ELR (cell line): ENCODE data around the gene ITIH6.
"Not testable (repeated sequence)": the region's sequence is repeated elsewhere in the genome, so short reads cannot be mapped to it uniquely, and the experiment has no call there.

Experiments used
- DNase-seq: peaks from one replicate; pipeline ENCODE4 v3.0.0-alpha.2; 2015; ENCODE audit warnings: low read depth

The ITIH6 gene, protein sequence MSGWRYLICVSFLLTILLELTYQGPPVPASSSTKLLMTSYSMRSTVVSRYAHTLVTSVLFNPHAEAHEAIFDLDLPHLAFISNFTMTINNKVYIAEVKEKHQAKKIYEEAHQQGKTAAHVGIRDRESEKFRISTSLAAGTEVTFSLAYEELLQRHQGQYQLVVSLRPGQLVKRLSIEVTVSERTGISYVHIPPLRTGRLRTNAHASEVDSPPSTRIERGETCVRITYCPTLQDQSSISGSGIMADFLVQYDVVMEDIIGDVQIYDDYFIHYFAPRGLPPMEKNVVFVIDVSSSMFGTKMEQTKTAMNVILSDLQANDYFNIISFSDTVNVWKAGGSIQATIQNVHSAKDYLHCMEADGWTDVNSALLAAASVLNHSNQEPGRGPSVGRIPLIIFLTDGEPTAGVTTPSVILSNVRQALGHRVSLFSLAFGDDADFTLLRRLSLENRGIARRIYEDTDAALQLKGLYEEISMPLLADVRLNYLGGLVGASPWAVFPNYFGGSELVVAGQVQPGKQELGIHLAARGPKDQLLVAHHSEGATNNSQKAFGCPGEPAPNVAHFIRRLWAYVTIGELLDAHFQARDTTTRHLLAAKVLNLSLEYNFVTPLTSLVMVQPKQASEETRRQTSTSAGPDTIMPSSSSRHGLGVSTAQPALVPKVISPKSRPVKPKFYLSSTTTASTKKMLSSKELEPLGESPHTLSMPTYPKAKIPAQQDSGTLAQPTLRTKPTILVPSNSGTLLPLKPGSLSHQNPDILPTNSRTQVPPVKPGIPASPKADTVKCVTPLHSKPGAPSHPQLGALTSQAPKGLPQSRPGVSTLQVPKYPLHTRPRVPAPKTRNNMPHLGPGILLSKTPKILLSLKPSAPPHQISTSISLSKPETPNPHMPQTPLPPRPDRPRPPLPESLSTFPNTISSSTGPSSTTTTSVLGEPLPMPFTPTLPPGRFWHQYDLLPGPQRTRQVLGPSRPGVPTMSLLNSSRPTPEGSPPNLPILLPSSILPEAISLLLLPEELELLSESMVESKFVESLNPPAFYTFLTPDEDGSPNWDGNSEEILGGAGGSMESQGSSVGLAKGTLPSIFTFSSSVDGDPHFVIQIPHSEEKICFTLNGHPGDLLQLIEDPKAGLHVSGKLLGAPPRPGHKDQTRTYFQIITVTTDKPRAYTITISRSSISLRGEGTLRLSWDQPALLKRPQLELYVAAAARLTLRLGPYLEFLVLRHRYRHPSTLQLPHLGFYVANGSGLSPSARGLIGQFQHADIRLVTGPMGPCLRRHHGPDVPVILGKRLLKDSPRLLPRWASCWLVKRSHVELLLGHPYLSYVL

DNA sequence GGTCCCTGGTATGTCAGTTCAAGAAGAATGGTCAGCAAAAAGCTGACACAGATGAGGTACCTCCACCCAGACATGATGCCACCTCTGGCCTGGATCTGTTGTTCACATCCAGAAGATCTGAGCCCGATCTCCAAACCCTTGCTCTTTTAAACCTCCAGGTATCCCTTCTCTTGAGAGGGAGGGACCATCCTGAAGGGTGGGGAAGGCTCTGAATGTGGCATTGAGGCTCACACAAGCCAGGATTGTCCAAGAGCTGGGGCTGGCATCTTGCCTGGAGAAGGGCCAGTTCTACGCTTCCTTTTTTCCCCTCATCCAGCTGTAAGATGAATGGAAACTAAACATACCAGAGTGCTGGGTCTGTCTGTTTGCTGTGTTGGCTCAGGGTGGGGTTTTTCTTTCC lies at the start of gene ITIH6:
ITIH6 (minus strand) TSS at position 119 of the 400 bp plus-strand sequence; CDS start at position 74, 45 bp downstream.
- DNase-seq = no peak

DNA sequence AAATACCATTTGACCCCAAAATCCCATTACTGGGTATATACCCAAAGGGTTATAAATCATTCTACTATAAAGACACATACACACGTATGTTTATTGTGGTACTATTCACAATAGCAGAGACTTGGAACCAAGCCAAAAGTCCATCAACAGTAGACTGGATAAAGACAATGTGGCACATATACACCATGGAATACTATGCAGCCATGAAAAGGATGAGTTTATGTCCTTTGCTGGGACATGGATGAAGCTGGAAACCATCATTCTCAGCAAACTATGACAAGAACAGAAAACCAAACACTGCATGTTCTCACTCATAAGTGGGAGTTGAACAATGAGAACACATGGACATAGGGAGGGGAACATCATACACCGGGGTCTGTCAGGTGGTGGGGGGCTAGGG lies 49.6 kb upstream of the ITIH6 start:
- not testable (repeated sequence) for DNase-seq

DNA sequence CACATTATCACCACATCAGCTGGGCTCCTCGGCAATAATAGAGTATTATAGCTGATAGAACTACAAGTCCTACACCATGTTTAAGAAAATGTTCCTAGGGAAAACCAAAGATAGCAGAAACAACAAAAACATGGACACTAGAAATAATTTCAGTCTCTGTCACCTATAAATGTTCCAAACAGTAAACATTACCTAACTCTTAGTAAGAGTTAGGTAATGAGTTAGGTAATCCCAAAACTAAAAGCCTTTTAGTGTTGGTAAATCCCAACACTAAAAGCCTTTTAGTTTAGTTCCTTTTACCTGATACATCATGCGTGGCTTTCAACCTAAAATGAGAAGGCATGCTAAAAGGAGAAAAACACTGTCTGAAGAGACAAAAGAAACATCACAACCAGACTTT lies 45.0 kb upstream of the ITIH6 start:
- DNase-seq = no peak

DNA sequence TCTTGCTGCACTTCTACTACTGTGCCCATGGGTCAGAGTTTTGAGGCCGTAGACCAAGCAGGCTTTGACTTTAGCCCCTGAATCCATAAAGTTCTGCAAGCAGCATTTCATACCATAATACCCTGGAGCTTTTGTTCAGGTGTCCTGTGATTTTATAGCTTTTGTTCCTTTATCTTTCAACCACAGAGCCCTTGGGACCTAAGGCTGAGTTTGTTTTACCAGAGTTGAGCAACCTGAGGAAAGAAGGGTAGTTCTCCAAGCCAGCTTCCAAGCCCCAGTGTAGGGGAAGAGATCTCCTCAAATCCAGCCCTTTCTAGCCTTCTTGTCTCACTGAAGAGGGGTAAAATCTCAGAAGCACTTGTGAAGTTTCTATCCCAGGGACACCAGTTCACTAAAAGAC lies 44.6 kb upstream of the ITIH6 start:
- DNase-seq = no peak

DNA sequence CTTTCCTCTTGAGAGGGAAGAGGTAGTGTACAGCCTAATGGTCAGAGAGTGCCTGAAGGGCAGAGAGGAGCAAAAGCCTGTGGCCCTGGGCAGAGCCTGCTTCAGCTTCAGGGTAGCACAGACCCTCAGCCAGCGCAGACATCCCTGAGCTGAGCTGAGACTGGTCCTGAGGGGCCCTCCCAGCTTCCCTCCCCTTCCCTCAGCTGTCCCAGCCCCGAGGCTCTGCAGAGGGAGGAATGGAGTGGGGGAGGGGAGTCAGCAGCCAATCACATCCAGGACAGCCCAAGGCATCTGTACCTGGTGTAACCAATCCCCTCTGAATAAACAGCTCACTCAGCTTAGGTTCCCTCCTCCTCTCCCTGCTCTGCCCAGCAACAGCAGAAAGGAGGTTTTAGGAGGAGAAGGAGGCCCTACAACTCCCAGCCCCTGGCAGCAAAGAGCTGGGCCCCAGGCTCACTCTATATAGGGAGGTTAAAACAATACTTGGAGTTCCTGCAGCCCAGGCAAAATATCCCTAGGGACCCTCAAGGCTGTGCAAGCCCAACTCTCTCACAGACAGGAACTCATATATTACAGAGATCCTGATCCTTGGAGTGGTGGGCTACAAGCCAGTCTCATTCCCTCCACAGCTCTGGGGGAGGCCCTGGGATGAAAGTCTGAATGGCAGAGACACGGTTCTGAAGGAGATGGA lies 43.3 kb upstream of the ITIH6 start:
- not testable (repeated sequence) for DNase-seq

DNA sequence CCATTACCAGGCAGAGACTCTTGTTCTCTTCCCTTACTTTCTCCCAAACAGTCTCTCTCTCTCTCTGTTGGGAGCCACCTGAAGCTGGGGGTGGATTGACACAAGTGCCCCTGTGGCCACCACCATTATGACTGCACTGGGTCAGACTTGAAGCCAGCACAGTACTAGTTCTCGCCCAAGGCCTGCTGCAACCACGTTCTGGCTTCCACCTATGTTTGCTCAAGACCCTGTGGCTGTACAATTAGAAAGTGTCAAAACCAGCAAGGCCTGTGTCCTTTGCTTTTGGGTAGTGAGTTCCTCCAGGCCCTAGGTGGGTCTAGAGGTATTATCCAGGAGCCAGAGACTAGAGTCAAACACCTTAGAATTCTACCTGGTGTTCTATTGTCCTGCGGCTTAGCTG lies 40.5 kb upstream of the ITIH6 start:
- no peak for DNase-seq

DNA sequence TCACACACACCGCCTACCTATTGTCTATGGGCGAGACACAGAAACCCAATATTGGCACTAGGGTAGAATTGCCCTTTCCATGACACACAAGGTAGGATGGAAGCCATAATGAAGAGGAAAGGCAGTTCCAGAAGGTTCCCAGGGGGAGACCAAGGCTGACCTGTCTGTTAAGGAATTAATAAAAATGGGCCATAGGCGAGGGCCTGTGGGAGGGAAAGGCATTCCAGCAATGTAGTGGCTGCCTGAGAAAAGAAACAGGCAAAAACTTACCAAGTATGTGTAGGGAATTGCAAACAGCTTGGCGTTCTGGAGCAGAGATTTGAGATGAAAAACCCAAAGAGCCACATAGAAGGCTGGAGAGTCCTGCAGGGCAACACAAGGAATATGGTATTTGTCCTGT lies 28.5 kb upstream of the ITIH6 start:
- DNase-seq = no peak

DNA sequence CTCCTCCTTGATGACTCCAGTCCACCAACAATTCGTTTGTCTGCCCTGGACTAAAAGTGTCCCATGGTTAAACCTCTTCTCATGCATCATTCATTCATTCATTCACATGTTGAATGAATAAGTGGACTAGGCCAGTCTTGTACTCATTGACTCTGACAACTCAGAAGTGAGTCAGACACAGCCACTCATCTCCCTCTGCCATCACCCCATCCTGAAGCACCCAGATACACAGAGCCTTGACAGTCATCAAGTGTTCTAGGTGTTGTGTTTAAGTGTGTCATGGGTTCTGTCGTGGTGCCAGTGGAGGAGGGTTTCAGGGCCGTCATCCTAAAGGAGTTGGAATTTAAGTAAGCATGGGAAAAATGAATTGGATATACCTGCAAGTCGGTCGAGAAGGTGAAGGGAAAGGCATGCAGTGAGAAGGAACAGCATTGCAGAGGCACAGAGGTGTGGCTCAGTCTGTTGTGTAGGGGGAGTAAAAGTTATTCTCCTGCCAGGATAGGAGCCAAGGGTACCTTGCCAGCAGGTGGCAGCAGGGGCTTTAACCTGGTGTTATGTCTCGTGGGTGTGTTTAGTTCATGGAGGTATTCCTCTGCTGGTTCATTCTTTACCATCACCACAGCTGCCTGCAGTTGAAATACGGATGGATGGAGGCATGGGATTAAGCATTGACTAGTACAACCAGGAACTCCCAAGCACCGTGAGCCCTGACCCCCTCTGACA lies 27.8 kb upstream of the ITIH6 start:
- DNase-seq = peak; percentile 5

DNA sequence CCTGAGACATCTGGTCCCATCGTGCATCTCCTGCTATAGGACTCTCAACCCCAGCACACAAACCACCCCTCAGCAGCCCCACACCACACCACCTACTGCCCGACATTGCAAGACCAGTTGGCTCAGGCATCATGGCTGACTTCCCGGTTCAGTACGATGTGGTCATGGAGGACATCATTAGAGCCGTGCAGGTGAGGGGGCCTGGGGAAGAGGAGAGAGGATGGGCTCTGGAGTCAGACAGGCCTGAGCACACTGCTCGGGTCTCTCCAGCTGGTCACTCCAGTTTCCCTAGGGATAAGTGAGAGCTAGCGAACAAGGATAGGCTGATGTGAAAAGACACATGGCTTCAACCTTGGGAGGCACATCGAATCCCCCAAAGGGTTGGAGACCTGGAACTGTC lies 26.7 kb upstream of the ITIH6 start:
- DNase-seq = no peak

DNA sequence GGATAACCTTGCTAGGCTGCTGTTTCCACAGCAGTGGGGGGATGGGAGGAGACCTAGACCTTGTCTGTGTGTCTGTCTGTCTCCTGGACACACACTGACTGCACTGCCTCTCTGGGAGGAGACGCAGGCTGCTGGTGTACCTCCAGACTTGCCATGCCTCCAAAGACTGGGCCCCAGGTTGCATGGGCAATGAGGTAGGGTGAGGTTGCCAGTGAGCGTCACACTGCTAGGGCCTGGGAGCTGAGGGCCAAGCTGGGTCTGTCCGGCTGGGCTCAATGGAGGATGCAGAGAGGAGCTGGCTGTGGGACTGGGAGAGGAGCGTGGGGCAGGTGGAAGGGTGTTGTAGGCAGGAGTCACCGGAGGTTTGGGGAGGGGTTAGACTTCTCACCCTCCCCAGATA lies 26.1 kb upstream of the ITIH6 start:
- no peak for DNase-seq

DNA sequence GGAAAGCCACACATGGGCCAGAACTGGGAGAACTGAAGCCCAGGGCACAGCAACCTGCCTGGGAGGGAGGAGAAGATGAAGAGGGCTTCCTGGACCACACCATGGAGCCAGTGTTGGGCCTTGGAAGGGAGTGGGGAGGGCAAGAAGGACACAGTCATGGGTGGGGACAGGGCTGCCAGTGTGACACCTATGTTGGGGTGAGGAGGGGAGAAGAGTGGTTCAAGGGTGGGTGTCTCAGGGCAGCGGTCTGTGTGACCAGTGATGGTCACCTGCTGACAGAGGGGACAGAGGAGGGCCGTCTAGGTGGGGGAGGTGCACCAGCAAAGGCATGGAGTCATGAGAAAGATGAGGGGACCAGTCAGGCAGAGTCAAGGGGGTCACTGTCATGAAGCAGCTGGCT lies 23.3 kb upstream of the ITIH6 start:
- DNase-seq = no peak

DNA sequence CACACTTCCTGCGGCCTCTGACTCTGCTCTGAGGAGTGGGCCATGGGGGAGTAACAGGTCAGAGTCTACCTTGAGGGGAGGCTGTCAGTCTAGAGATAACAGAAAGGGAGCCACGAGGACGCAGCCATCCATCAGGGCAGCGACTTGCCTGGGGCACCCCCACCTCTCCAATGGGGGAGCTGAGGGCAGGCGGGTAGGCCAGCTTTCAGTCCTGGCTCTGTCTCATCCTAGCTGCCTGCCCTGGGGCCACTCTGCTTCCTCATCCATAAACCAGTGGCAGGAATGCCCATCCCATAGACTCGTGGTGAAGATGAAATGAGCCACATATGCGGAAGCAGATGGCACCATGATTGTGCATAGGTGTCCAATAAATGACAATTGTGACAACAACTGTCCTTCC lies 22.7 kb upstream of the ITIH6 start:
- no peak for DNase-seq

DNA sequence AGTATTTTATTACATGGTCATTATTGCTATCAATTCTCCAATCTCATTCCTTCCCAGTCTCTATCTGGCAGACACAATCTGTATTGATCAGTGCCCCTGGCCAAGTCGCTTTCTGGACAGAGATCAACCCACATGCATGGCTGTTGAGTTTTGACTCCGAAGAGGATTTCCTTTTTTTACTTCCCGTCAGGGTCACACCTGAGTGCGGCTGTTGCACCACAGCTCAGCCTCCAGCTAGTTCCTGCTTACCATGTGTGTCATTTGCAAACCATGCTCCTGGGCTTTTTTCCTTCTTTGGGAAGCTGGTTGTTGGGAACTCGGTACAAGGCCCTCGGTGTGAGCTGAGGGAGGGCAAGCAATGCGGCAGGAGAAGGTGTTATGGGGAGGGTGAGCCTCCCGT lies 21.1 kb upstream of the ITIH6 start:
- no peak for DNase-seq

DNA sequence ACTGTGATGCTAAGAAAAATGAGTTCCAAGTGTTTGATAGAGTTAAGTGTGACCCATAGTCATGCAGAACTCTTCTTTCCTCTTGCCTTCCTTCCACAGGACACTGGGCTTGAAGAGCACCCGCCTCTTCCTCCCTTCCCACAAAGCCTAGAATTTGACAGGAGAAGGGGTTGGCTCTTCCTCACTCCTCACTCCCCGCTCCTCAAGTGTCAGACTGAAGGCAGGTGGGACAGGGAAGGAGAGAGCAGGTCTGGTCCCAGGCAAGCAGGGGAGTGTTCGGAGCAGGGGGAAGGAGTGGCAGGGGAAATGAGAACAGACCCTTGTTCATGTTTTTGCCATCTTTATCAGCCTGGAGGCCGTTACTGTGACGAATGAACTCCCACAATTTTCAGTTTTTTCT lies 20.2 kb upstream of the ITIH6 start:
- DNase-seq = no peak

DNA sequence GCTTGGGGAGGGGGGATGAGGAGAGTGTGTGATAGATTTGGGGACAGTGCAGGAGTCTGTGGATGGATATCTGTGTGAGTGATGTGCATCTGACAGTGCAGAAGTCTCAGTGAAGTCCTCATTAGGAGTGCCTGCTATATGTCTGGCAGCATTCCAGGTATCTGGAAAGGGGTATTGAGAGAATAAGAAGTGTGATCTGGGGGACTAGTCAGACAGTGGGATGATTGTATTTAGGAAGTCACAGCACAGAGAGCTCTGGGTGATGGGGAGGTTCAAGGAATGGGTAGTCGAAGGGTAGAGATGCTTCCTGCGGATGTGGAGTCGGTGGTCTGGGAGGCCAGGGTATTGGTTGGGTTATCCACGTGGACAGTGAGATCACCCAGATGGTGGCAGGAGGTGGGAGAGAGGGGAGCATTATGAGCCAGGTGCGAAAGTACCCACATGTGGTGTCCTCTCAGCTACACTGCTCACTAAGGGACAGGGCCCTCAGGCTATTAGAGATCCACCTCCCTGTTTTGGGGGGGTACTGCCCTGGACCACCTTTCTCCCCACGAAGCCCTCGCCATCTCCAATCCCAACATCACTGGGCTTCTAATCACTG lies 19.3 kb upstream of the ITIH6 start:
- DNase-seq = no peak

DNA sequence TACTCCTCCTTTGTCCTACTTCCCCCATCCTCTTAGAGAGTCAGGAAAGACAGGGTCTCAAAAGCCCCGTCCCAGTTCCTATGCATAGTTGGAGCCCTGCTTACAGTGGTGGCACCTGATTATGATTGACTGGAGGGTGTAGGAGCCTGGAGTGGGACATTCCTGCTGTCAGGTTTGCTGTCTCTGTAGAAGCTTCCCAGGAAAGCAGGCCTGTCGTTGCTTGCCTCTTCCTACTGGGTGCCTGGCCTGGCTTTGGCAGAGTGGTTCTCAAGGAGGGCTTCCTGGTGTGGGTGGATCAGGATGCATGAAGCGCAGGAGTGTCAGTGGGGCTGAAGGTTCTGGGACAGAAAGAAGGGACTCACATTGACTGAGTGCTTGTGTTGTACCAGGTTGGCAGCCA lies 14.3 kb upstream of the ITIH6 start:
- no peak for DNase-seq

DNA sequence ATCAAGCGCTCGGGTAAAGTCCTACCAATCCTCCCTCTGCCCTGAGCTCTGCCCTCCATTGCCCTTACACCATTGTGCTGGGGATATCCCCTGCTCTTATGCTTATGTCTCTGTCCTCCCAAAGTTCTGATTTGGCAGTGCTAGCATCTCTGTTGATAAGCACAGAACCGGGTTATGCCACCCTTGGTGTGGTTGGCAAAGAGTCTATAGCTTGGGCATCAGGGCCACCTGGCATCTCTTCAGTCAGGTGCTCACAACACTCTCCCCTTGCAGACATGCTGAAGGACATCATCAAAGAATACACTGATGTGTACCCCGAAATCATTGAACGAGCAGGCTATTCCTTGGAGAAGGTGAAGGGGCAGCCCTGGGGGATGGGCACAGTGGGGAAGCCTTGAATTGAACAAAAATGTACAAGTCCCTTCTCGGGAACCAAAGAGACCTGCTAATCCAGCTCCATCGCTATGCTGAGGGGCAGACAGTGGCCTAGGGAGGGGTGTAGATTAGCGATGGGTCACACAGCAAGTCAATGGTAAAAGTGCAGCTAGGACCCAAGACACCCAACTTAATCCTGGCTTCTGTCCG lies 13.3 kb upstream of the ITIH6 start:
- DNase-seq = no peak

DNA sequence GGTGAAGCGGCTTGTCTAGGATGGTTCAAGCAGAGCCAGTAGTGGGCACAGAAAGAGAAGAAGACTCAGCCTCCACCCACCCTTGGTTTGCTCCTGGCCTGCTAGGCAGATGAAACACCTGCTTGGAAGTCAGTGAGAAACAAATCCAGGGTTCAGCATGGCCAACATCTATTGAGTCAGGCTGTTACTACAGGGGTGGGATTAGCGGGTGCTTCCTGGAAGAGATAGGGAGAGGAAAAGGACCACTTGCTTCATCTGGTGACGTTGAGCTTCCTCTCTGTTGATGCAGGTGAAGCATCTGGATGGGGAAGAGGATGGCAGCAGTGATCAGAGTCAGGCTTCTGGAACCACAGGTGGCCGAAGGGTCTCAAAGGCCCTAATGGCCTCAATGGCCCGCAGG lies 12.5 kb upstream of the ITIH6 start:
- DNase-seq = no peak

DNA sequence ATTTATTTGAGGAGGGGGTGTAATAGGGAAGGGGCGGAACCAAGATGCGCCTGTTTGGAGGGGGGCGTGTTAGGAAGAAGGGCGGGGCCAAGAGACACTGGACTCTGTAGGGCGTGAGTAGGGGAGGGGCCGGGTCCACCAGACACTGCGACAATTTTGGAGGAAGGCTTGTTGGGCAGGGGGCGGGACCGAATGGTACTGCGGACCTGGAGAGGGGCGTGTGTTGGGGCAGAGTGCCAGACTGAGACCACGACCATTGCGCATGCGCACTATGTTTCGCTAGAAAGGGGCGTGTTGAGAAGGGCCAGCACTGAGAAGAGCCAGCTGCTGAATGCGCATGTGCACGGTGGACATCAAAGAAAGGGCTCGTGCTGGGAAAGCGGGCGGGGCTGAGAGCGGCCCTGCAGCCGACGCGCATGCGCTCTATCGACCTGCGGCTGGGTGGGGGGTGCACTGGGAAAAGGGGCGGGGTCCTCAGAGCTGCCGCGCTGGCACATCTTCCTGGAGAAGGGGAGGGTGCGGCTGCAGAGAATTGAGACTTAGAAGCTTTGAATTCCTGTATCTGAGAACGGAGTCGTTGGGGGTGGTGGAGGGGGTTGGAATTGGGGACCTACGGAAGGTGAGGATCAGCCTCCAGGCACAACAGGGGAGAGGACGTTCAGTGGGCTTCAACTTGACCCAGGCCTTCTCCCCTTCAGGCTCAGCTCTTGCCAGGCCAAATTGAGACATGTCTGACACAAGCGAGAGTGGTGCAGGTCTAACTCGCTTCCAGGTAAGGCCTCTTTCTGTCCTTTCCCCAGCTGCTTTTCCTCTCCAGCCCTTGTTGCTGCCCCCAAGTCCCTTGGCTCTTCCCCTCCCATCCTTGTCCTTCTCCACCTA lies 10.8 kb upstream of the ITIH6 start:
- DNase-seq = peak; percentile 92
